Stomach (tissue), 4 donors: ENCODE data around the gene SYT15.

Experiments used
- EP300 ChIP-seq: sonication (generic); formaldehyde crosslinking; IDR thresholded peaks from one replicate; pipeline ENCODE4 v1.6.1; 2017; ENCODE audit warnings: antibody characterized with exemption
- POLR2A ChIP-seq, 4 donors: fragments of 450-650 bp; IDR thresholded peaks; one replicate each; pipeline ENCODE4 v1.6.1; 2016; ENCODE audit warnings: antibody characterized with exemption in 4 of 4, control low read depth in 2 of 4, mild to moderate bottlenecking in 1 of 4, moderate library complexity in 1 of 4
- TF ChIP-seq, protein P1 (sequence below), 7 experiments: fragments of 450-650 bp in 4 of 7; fragments of 200-600 bp in 3 of 7; sonication (generic) in 3 of 7; IDR thresholded peaks; one replicate each; pipeline ENCODE4 v1.5.1; 2016 to 2019; ENCODE audit warnings: antibody characterized with exemption in 7 of 7, control low read depth in 2 of 7, mild to moderate bottlenecking in 1 of 7

DNA sequence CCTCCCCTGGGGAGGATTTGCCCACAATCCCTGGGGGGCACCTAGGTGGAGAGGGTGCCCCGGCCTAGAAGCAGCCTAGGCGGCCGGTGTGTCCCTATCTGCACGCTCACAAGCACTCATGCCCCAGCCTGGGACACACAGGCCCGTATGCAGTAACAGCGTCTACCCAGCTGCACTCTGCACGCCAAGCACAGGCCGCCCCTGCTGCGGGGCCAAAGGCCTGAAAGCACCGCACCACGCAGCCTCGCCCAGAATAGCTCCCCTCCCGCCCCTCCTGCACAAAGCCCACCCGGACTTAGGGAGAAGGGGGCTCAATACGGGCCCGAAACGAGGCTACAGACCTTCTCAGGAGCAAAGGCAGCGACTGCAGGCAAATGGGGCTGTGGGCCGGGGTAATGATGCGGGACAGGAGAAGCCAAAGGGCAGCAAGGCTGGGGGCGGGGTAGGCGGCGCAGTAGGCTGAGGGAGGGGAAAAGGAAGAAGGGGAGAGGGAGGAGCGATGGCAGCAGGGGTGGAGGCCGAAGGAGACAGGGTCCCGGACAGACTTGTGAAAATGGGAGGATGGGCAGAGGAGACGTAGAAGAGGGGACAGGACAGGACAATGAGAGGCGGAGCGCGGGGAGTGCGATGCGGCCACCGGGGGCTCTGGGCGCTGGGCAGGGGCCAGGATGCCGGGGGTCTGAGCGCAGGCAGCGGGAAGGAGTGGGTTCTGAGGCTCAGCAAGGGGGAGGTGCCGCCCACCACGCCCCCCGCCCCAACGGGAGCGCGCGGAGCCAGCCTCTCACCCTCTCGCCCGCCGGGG lies 23.0 kb upstream of the SYT15 start:
- TF ChIP-seq, protein P1, sequence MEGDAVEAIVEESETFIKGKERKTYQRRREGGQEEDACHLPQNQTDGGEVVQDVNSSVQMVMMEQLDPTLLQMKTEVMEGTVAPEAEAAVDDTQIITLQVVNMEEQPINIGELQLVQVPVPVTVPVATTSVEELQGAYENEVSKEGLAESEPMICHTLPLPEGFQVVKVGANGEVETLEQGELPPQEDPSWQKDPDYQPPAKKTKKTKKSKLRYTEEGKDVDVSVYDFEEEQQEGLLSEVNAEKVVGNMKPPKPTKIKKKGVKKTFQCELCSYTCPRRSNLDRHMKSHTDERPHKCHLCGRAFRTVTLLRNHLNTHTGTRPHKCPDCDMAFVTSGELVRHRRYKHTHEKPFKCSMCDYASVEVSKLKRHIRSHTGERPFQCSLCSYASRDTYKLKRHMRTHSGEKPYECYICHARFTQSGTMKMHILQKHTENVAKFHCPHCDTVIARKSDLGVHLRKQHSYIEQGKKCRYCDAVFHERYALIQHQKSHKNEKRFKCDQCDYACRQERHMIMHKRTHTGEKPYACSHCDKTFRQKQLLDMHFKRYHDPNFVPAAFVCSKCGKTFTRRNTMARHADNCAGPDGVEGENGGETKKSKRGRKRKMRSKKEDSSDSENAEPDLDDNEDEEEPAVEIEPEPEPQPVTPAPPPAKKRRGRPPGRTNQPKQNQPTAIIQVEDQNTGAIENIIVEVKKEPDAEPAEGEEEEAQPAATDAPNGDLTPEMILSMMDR (IDR thresholded peaks at IDR 0.05): no peak
- TF ChIP-seq EP300: no peak
- TF ChIP-seq POLR2A (IDR thresholded peaks at IDR 0.05): no peak
